Measurements from ENCODE around the gene APCDD1. TPM values are rescaled to one million over a fixed set of nuclear protein-coding genes. Genes with fewer than 3 reads are reported as not detected.

The APCDD1 gene
- total RNA-seq, 2 donors from 2014 or later: 41.0 to 126 TPM

DNA sequence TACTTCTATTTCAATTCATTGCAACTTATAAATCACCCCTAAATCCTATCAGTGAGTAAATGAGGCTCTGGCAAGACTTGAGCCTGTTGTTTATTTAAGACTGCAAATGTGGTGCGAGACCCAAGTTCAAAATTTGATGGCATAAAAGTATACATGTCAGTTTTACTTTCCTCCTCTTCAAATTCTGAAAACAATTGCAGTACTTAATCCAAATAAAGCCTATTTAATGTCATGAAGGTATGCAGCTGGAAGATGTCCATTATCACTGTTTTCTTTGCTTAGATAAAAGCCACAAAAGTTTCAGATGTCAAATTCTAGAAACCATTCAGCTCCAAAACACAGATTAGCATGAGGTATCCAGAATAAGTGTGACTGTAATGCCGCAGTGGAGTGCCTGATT, 3.3 kb downstream of the APCDD1 start:
- 26% methylated on average over 2 of the region's 2 CpGs for WGBS
- Histone ChIP-seq H3K4me1 (replicated peaks) (peaks cover 2% of the 10 kb centered on the region), H3K36me3 (no peaks in the 10 kb centered on the region), H3K9me3 (no peaks in the 10 kb centered on the region), H3K27me3 (replicated peaks; ENCODE audit: insufficient read depth) (no peaks in the 10 kb centered on the region), H3K4me3 (no peak overlapping the region), H3K27ac (no peak overlapping the region)
- no peak for DNase-seq (ENCODE audit: low spot score)
- TF ChIP-seq, protein P1, sequence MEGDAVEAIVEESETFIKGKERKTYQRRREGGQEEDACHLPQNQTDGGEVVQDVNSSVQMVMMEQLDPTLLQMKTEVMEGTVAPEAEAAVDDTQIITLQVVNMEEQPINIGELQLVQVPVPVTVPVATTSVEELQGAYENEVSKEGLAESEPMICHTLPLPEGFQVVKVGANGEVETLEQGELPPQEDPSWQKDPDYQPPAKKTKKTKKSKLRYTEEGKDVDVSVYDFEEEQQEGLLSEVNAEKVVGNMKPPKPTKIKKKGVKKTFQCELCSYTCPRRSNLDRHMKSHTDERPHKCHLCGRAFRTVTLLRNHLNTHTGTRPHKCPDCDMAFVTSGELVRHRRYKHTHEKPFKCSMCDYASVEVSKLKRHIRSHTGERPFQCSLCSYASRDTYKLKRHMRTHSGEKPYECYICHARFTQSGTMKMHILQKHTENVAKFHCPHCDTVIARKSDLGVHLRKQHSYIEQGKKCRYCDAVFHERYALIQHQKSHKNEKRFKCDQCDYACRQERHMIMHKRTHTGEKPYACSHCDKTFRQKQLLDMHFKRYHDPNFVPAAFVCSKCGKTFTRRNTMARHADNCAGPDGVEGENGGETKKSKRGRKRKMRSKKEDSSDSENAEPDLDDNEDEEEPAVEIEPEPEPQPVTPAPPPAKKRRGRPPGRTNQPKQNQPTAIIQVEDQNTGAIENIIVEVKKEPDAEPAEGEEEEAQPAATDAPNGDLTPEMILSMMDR (IDR thresholded peaks at IDR 0.05): no peak
- TF ChIP-seq POLR2AphosphoS5 (IDR thresholded peaks at IDR 0.05) (no peak), POLR2A (IDR thresholded peaks at IDR 0.05) (no peak)
- intact Hi-C loops (cut with DNase I): loop anchor here (5.0 kb wide), 1 partner anchor 60 kb away; no protein-coding TSS in a partner anchor

GRCh38 chr18:10458691-10459090, 4.3 kb downstream of the APCDD1 start:
- WGBS: 90% methylated on average over 5 of the region's 5 CpGs
- H3K36me3 ChIP-seq: no peaks in the 10 kb centered on the region
- no peak for DNase-seq (ENCODE audit: low spot score)
- no peaks in the 10 kb centered on the region for H3K27me3 ChIP-seq (replicated peaks; ENCODE audit: insufficient read depth)
- H3K9me3 ChIP-seq: no peaks in the 10 kb centered on the region
- H3K4me1 ChIP-seq (replicated peaks): peaks cover 2% of the 10 kb centered on the region
- no peak overlapping the region for H3K27ac ChIP-seq
- TF ChIP-seq, protein P1 (IDR thresholded peaks at IDR 0.05): no peak
- TF ChIP-seq POLR2A (IDR thresholded peaks at IDR 0.05) (no peak), POLR2AphosphoS5 (IDR thresholded peaks at IDR 0.05) (no peak)
- no peak overlapping the region for H3K4me3 ChIP-seq
- intact Hi-C loops (cut with DNase I): loop anchor here (5.0 kb wide), 1 partner anchor 59 kb away; no protein-coding TSS in a partner anchor

DNA sequence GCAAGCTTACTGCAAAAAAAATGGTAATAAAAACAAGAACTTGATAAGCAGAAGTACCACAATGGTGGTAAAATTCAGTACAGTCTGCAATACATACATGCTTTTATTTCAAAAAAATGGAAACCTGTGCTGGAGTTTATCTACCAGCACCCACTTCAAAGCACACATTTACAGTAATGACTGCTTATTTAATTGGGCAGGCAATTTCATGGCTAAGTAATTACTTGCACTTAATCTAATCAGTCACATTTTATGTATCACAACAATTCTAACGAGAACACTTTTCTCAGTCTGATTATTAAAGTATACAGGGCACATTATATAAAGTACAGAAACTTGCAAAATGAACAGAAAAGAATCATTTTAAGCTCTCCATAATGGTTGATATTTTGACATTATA, 5.2 kb downstream of the APCDD1 start:
- no peaks in the 10 kb centered on the region for H3K9me3 ChIP-seq
- intact Hi-C loops (cut with DNase I): loop anchor here (5.0 kb wide), 1 partner anchor 58 kb away; no protein-coding TSS in a partner anchor
- no peak for DNase-seq (ENCODE audit: low spot score)

GRCh38 chr18:10460414-10461018, 6.1 kb downstream of the APCDD1 start:
- intact Hi-C loops (cut with DNase I): no loop called here
- Histone ChIP-seq H3K27me3 (replicated peaks; ENCODE audit: insufficient read depth) (no peaks in the 10 kb centered on the region), H3K9me3 (no peaks in the 10 kb centered on the region), H3K36me3 (no peaks in the 10 kb centered on the region), H3K4me1 (replicated peaks) (peaks cover 2% of the 10 kb centered on the region), H3K4me3 (no peak overlapping the region), H3K27ac (no peak overlapping the region)
- peak; percentile 29 for DNase-seq (ENCODE audit: low spot score)
- WGBS: 92% methylated on average over 8 of the region's 8 CpGs
- TF ChIP-seq POLR2AphosphoS5 (IDR thresholded peaks at IDR 0.05): peak; percentile 39
- TF ChIP-seq POLR2A (IDR thresholded peaks at IDR 0.05): no peak
- TF ChIP-seq, protein P1 (IDR thresholded peaks at IDR 0.05): no peak

More for the DNA sequence above, 5.2 kb downstream of the APCDD1 start:
- WGBS: 36% methylated on average over 1 of the region's 1 CpG
- H3K4me1 ChIP-seq (replicated peaks): peaks cover 2% of the 10 kb centered on the region
- no peaks in the 10 kb centered on the region for H3K27me3 ChIP-seq (replicated peaks; ENCODE audit: insufficient read depth)
- H3K36me3 ChIP-seq: no peaks in the 10 kb centered on the region
- no peak for TF ChIP-seq POLR2AphosphoS5 (IDR thresholded peaks at IDR 0.05)
- TF ChIP-seq, protein P1 (IDR thresholded peaks at IDR 0.05): no peak
- no peak overlapping the region for H3K4me3 ChIP-seq
- H3K27ac ChIP-seq: no peak overlapping the region

GRCh38 chr18:10461989-10462388, 7.6 kb downstream of the APCDD1 start:
- Histone ChIP-seq H3K4me1 (replicated peaks) (no peaks in the 10 kb centered on the region), H3K9me3 (no peaks in the 10 kb centered on the region), H3K4me3 (no peak overlapping the region), H3K36me3 (no peaks in the 10 kb centered on the region), H3K27ac (no peak overlapping the region), H3K27me3 (replicated peaks; ENCODE audit: insufficient read depth) (no peaks in the 10 kb centered on the region)
- intact Hi-C loops (cut with DNase I): no loop called here
- WGBS: 81% methylated on average over 4 of the region's 4 CpGs
- no peak for DNase-seq (ENCODE audit: low spot score)
- TF ChIP-seq, protein P1 (IDR thresholded peaks at IDR 0.05): no peak
- TF ChIP-seq POLR2AphosphoS5 (IDR thresholded peaks at IDR 0.05) (no peak), POLR2A (IDR thresholded peaks at IDR 0.05) (no peak)
